HEK293 (cell line): Measurements from ENCODE around the gene CHST15.
A peak's percentile ranks its signal among the peaks of the same experiment; 100 is the strongest.

Experiments used
- KLF10 ChIP-seq: fragments of 450-650 bp; IDR thresholded peaks from 2 replicates; pipeline ENCODE4 v1.5.1; 2018; ENCODE audit warnings: missing biosample characterization, mild to moderate bottlenecking, missing genetic modification characterization
- KLF9 ChIP-seq: fragments of 450-650 bp; formaldehyde crosslinking; IDR thresholded peaks from 2 replicates; pipeline ENCODE4 v1.5.1; 2016; ENCODE audit warnings: missing biosample characterization, missing genetic modification characterization, low read depth
- OSR2 ChIP-seq: fragments of 450-650 bp; formaldehyde crosslinking; IDR thresholded peaks from 2 replicates; pipeline ENCODE4 v1.5.1; 2016; ENCODE audit warnings: missing biosample characterization, missing genetic modification characterization
- ZNF274 ChIP-seq, 2 experiments: fragments of 200-500 bp in 1 of 2; fragments of 450-650 bp in 1 of 2; sonication (Bioruptor generic) in 1 of 2; formaldehyde crosslinking in 1 of 2; IDR thresholded peaks; 2 replicates each; pipeline versions ENCODE4 v1.5.1 to v1.6.1; 2014 to 2016; ENCODE audit warnings: borderline replicate concordance in 1 of 2, inconsistent platforms in 1 of 2, low read length in 1 of 2, missing biosample characterization in 1 of 2, missing genetic modification characterization in 1 of 2
- TF ChIP-seq, protein P1 (sequence below): fragments of 450-650 bp; formaldehyde crosslinking; IDR thresholded peaks from 2 replicates; pipeline ENCODE4 v1.5.1; 2016; ENCODE audit warnings: missing biosample characterization, missing genetic modification characterization
- TF ChIP-seq, protein P2 (sequence below): fragments of 450-650 bp; formaldehyde crosslinking; IDR thresholded peaks from 2 replicates; pipeline ENCODE4 v1.5.1; 2016; ENCODE audit warnings: missing biosample characterization, missing genetic modification characterization, borderline replicate concordance

DNA sequence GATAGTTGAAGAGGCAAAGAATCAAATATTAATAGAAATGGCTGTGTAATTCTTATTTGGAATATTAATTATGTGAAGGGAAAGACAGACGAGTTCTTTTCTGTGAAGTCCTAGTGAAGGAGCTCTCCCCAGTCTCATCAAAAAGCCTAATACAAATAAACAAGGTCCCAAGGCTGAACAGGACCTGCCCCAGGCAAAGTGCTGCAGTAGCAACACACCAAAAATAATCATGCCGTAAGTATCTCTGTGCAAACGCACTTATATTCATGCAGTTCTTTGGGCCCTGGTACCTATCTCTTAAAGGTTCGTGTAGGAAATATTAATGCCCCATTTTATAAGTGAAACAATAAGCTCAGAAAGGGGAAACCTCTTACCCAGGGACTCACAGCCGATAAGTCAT, 12.2 kb upstream of the CHST15 start:
- TF ChIP-seq KLF9 (tag by site-specific recombination): no peak
- no peak for TF ChIP-seq ZNF274 (IDR thresholded peaks at IDR 0.05; ENCODE audit: low read length)
- no peak for TF ChIP-seq ZNF274 (tag by site-specific recombination; IDR thresholded peaks at IDR 0.05; ENCODE audit: borderline replicate concordance)
- TF ChIP-seq, protein P1, sequence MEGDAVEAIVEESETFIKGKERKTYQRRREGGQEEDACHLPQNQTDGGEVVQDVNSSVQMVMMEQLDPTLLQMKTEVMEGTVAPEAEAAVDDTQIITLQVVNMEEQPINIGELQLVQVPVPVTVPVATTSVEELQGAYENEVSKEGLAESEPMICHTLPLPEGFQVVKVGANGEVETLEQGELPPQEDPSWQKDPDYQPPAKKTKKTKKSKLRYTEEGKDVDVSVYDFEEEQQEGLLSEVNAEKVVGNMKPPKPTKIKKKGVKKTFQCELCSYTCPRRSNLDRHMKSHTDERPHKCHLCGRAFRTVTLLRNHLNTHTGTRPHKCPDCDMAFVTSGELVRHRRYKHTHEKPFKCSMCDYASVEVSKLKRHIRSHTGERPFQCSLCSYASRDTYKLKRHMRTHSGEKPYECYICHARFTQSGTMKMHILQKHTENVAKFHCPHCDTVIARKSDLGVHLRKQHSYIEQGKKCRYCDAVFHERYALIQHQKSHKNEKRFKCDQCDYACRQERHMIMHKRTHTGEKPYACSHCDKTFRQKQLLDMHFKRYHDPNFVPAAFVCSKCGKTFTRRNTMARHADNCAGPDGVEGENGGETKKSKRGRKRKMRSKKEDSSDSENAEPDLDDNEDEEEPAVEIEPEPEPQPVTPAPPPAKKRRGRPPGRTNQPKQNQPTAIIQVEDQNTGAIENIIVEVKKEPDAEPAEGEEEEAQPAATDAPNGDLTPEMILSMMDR (tag by site-specific recombination): no peak
- TF ChIP-seq, protein P2, sequence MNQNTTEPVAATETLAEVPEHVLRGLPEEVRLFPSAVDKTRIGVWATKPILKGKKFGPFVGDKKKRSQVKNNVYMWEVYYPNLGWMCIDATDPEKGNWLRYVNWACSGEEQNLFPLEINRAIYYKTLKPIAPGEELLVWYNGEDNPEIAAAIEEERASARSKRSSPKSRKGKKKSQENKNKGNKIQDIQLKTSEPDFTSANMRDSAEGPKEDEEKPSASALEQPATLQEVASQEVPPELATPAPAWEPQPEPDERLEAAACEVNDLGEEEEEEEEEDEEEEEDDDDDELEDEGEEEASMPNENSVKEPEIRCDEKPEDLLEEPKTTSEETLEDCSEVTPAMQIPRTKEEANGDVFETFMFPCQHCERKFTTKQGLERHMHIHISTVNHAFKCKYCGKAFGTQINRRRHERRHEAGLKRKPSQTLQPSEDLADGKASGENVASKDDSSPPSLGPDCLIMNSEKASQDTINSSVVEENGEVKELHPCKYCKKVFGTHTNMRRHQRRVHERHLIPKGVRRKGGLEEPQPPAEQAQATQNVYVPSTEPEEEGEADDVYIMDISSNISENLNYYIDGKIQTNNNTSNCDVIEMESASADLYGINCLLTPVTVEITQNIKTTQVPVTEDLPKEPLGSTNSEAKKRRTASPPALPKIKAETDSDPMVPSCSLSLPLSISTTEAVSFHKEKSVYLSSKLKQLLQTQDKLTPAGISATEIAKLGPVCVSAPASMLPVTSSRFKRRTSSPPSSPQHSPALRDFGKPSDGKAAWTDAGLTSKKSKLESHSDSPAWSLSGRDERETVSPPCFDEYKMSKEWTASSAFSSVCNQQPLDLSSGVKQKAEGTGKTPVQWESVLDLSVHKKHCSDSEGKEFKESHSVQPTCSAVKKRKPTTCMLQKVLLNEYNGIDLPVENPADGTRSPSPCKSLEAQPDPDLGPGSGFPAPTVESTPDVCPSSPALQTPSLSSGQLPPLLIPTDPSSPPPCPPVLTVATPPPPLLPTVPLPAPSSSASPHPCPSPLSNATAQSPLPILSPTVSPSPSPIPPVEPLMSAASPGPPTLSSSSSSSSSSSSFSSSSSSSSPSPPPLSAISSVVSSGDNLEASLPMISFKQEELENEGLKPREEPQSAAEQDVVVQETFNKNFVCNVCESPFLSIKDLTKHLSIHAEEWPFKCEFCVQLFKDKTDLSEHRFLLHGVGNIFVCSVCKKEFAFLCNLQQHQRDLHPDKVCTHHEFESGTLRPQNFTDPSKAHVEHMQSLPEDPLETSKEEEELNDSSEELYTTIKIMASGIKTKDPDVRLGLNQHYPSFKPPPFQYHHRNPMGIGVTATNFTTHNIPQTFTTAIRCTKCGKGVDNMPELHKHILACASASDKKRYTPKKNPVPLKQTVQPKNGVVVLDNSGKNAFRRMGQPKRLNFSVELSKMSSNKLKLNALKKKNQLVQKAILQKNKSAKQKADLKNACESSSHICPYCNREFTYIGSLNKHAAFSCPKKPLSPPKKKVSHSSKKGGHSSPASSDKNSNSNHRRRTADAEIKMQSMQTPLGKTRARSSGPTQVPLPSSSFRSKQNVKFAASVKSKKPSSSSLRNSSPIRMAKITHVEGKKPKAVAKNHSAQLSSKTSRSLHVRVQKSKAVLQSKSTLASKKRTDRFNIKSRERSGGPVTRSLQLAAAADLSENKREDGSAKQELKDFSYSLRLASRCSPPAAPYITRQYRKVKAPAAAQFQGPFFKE (tag by site-specific recombination): no peak
- TF ChIP-seq OSR2: peak; percentile 58; the same call in 1 of the 2 replicates
- no peak for TF ChIP-seq KLF10 (tag by site-specific recombination)
